Motor neuron (in vitro differentiated cells): Measurements from ENCODE around the gene LYPLA2. TPM values are rescaled to one million over a fixed set of nuclear protein-coding genes. Genes with fewer than 3 reads are reported as not detected.

ENCODE experiments used
- ATAC-seq, 8 experiments: fragments of 200-7000 bp; cut with Tn5 transposase; replicated peaks in 6 of 8; 2 replicates each; pipeline ENCODE4 v1.8.0; 2021; ENCODE audit warnings: mild to moderate bottlenecking in 8 of 8, moderate library complexity in 8 of 8
- H3K27ac ChIP-seq, 2 donors: fragments of 250-450 bp; sonication (Bioruptor Pico); 2 replicates each; pipeline ENCODE4 v1.9.0; 2021; ENCODE audit warnings: antibody characterized with exemption in 2 of 2, mild to moderate bottlenecking in 2 of 2, moderate library complexity in 1 of 2
- H3K4me1 ChIP-seq, 2 donors: fragments of 250-450 bp; sonication (Bioruptor Pico); replicated peaks in 1 of 2; 2 replicates each; pipeline ENCODE4 v1.6.1; 2021; ENCODE audit warnings: antibody characterized with exemption in 2 of 2, mild to moderate bottlenecking in 2 of 2, moderate library complexity in 1 of 2
- H3K4me3 ChIP-seq, 5 donors: fragments of 250-450 bp; sonication (Bioruptor Pico); 2 replicates each; pipeline ENCODE4 v1.9.0; 2021; ENCODE audit warnings: antibody characterized with exemption in 5 of 5, mild to moderate bottlenecking in 5 of 5, moderate library complexity in 4 of 5
- WGBS, 10 experiments: fragments of 450-650 bp; shearing (Covaris generic); methylation state at CpG; one replicate each; pipeline ENCODE4 v1.0.0; 2022; 5-methylcytosine and 5-hydroxymethylcytosine counted together
- in situ Hi-C, 9 experiments: fragments of 400-800 bp; cut with MboI; loops; one replicate each; pipeline ENCODE4 v1.15.0; 2021; ENCODE audit warnings: low sequenced_read_pairs in 9 of 9, low pct_unique_long_range_greater_than_20kb in 2 of 9; ENCODE audit not compliant: unreplicated experiment in 9 of 9
- total RNA-seq, 8 experiments: library from RNA; unstranded; fragments of 300-600 nt; gene quantifications; 2 replicates each; pipeline versions ENCODE4 v1.2.3 to v1.2.4, GENCODE V29; 2022

LYPLA2 gene
- total RNA-seq, 8 experiments from 2014 or later, result 42.4 to 120 (median 61.1) TPM

DNA sequence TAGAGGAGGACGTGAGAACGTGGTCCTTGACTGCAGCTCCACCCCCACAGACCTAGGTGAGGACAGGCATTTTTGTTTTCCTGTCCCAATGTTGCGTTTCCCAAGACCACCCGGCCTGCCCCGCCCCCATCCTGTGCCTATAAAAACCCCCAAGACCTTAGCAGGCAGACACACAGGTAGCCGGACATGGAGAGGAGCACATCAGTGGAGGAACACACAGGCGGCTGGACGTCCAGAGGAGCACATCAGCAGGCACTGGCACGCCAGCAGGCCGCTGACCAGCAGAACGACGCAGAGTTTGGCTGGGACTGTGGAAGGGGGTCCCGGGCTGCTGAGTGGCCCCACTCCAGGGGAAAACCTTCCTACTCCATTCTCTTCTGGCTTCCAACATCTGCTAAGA lies 47.0 kb downstream of the LYPLA2 start:
- Histone ChIP-seq H3K4me1 (peaks cover 0 to 3% of the 10 kb centered on the region in 2 donors), H3K4me3 (peak overlapping the region in 1 of 5 donors; percentile 18), H3K27ac (no peak overlapping the region)
- ATAC-seq, result peak in 6 of 8 experiments; percentile 27 to 58 (median 47)
- WGBS, 10 experiments, result 0 to 60% (median 12%) methylated on average over 1 to 10 of the region's 13 CpGs; no CpG with 5 or more reads in 1 of the 10 experiments
- in situ Hi-C loops, result no loop called here

DNA sequence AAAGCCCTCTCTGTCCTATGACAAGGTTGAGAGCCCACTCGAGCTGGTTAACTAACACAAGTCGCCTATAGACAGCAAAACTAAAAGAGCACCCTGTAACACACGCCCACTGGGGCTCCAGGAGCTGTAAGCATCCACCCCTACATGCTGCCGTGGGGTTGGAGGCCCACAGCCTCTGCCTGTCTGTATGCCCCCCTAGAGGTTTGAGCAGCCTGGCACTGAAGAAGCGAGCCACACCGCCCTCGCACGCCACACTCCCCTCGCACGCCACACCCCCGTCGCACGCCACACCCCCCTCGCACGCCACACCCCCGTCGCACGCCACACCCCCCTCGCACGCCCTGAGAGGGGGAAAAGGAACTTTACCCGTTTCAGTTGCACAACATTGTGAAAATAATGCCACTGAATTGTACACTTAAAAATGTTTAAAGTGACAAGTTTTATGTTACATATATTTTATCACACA lies 47.5 kb downstream of the LYPLA2 start:
- WGBS, 10 experiments, result 0 to 20% (median 3%) methylated on average over 1 to 9 of the region's 21 CpGs; no CpG with 5 or more reads in 5 of the 10 experiments
- in situ Hi-C loops, result no loop called here
- Histone ChIP-seq H3K4me1 (peaks cover 0 to 3% of the 10 kb centered on the region in 2 donors), H3K27ac (no peak overlapping the region), H3K4me3 (peak overlapping the region; percentile 8 to 23 (median 14))
- peak; percentile 92 to 99 (median 96) for ATAC-seq

DNA sequence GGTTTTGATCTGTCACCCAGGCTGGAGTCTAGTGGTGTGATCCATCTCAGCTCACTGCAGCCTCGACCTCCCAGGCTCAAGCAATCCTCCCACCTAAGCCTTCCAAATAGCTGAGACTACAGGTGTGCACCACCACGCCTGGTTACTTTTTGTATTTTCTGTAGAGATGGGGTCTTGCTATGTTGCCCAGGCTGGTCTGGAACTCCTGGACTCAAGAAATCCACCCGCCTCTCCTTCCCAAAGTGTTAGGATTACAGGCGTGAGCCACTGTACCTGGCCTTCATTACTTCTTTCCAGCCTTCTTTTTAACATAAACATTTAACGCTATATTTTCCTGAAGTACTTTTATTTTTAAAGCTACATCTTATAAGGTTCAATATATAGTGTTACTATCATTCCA lies 52.7 kb downstream of the LYPLA2 start:
- Histone ChIP-seq H3K4me1 (no peaks in the 10 kb centered on the region), H3K27ac (no peak overlapping the region), H3K4me3 (no peak overlapping the region)
- 39 to 100% (median 83%) methylated on average over 1 to 5 of the region's 5 CpGs for WGBS, 10 experiments
- in situ Hi-C loops, result no loop called here
- ATAC-seq, result no peak

Other genes with a start within 250 kb of the LYPLA2 start
- 100 to 1,000 TPM in 4 of 8 experiments, 10 to 100 TPM in 4; 13.9 to 277 (median 70.3) TPM for gene ID3, start 231.6 kb upstream of the LYPLA2 start, total RNA-seq
- 1,000 to 10,000 TPM; 1,687 to 4,332 (median 2,623) TPM for gene RPL11, start 99.3 kb upstream of the LYPLA2 start, total RNA-seq
- 10 to 100 TPM; 28.5 to 54.9 (median 37.2) TPM for gene ELOA, start 47.7 kb upstream of the LYPLA2 start, total RNA-seq
- 100 to 1,000 TPM in 2 of 8 experiments, 10 to 100 TPM in 6; 40.1 to 106 (median 82.9) TPM for gene PITHD1, start 12.7 kb upstream of the LYPLA2 start, total RNA-seq
- gene GALE, start 9.6 kb downstream of the LYPLA2 start, total RNA-seq, result 10 to 100 TPM; 18.2 to 57.1 (median 44.3) TPM
- gene HMGCL, start 34.3 kb downstream of the LYPLA2 start, total RNA-seq, result 10 to 100 TPM; 26.9 to 58.0 (median 42.2) TPM
- gene FUCA1, start 77.1 kb downstream of the LYPLA2 start, total RNA-seq, result 10 to 100 TPM in 6 of 8 experiments, 1 to 10 TPM in 2; 6.5 to 23.1 (median 18.9) TPM
- under 1 TPM in 4 of 8 experiments, not detected in 4; 0.09 to 0.57 (median 0.11) TPM for gene CNR2, start 122.2 kb downstream of the LYPLA2 start, total RNA-seq
- 100 to 1,000 TPM in 1 of 8 experiments, 10 to 100 TPM in 7; 71.0 to 157 (median 83.7) TPM for gene PNRC2, start 168.7 kb downstream of the LYPLA2 start, total RNA-seq
- 100 to 1,000 TPM; 101 to 230 (median 169) TPM for gene SRSF10, start 189.2 kb downstream of the LYPLA2 start, total RNA-seq